GM12875 (cell line): ENCODE data around the gene ANAPC5.
"Not testable (repeated sequence)": the region's sequence is repeated elsewhere in the genome, so short reads cannot be mapped to it uniquely, and the experiment has no call there.

Experiments used
- H3K4me3 ChIP-seq: one replicate; pipeline ENCODE4 v1.5.1; 2011; ENCODE audit warnings: low read depth, low read length, control low read depth
- CTCF ChIP-seq: IDR thresholded peaks from 2 replicates; pipeline ENCODE4 v1.5.1; 2011; ENCODE audit warnings: low read depth, mild to moderate bottlenecking, control low read depth, inconsistent platforms, low read length, moderate library complexity, borderline replicate concordance; ENCODE audit not compliant: insufficient read depth

Gene ANAPC5

GRCh38 chr12:121392325-121392716 lies 40.1 kb upstream of the ANAPC5 start:
- no peak overlapping the region for H3K4me3 ChIP-seq
- no peak for TF ChIP-seq CTCF

GRCh38 chr12:121391619-121392324 lies 39.6 kb upstream of the ANAPC5 start:
- no peak for TF ChIP-seq CTCF
- H3K4me3 ChIP-seq = no peak overlapping the region

- H3K4me3 ChIP-seq = no peak overlapping the region
- no peak for TF ChIP-seq CTCF
Observed at GRCh38 chr12:121390856-121391255, 38.6 kb upstream of the ANAPC5 start.

GRCh38 chr12:121388421-121388981 lies 36.3 kb upstream of the ANAPC5 start:
- H3K4me3 ChIP-seq = no peak overlapping the region
- no peak for TF ChIP-seq CTCF

GRCh38 chr12:121384891-121385290 lies 32.7 kb upstream of the ANAPC5 start:
- H3K4me3 ChIP-seq = not testable (repeated sequence)

GRCh38 chr12:121383601-121384021 lies 31.4 kb upstream of the ANAPC5 start:
- no peak overlapping the region for H3K4me3 ChIP-seq
- TF ChIP-seq CTCF = 0 out of 2 replicates have a peak, but pooled peaks have one; percentile 12

- no peak for TF ChIP-seq CTCF
- H3K4me3 ChIP-seq = no peak overlapping the region
Observed at GRCh38 chr12:121379945-121380344, 27.7 kb upstream of the ANAPC5 start.
